DOHH2 (cell line): Measurements from ENCODE around the gene HRK.

Experiments
- H3F3A ChIP-seq: fragments of 200-600 bp; sonication (generic), shearing (Covaris generic); 2 replicates; pipeline ENCODE4 v1.6.0; 2016; ENCODE audit warnings: antibody characterized with exemption, mild to moderate bottlenecking; ENCODE audit not compliant: control insufficient read depth, insufficient read depth
- H3K27ac ChIP-seq: fragments of 200-600 bp; sonication (generic); 2 replicates; pipeline ENCODE4 v1.5.1; 2014; ENCODE audit warnings: low read depth, mild to moderate bottlenecking, low read length, moderate library complexity
- H3K27me3 ChIP-seq: fragments of 200-600 bp; sonication (generic); 2 replicates; pipeline ENCODE4 v1.6.1; 2014; ENCODE audit warnings: mild to moderate bottlenecking, low read length, mixed read lengths; ENCODE audit not compliant: control insufficient read depth
- H3K36me3 ChIP-seq: fragments of 200-600 bp; sonication (generic); 2 replicates; pipeline ENCODE4 v1.6.1; 2014; ENCODE audit warnings: mild to moderate bottlenecking, low read length, moderate library complexity, mixed read lengths; ENCODE audit not compliant: control insufficient read depth
- H3K4me1 ChIP-seq: fragments of 200-600 bp; sonication (generic); 2 replicates; pipeline ENCODE4 v1.6.1; 2014; ENCODE audit warnings: mild to moderate bottlenecking, low read length, mixed read lengths; ENCODE audit not compliant: control insufficient read depth
- H3K4me2 ChIP-seq: fragments of 200-600 bp; sonication (generic); 2 replicates; pipeline ENCODE4 v1.6.0; 2014; ENCODE audit warnings: mild to moderate bottlenecking, low read length, moderate library complexity
- H3K4me3 ChIP-seq: fragments of 200-600 bp; sonication (generic); 2 replicates; pipeline ENCODE4 v1.5.1; 2014; ENCODE audit warnings: mild to moderate bottlenecking, low read length, mixed read lengths
- H3K79me2 ChIP-seq: fragments of 200-600 bp; sonication (generic); 2 replicates; pipeline ENCODE4 v1.6.1; 2014; ENCODE audit warnings: mild to moderate bottlenecking, low read length, mixed read lengths; ENCODE audit not compliant: control insufficient read depth
- H3K9me2 ChIP-seq: fragments of 200-600 bp; sonication (generic); replicated peaks from 2 replicates; pipeline ENCODE4 v1.6.1; 2014; ENCODE audit warnings: mild to moderate bottlenecking, low read length, mixed read lengths; ENCODE audit not compliant: control insufficient read depth
- H3K9me3 ChIP-seq: fragments of 200-600 bp; sonication (generic); 2 replicates; pipeline ENCODE4 v1.6.1; 2014; ENCODE audit warnings: antibody characterized with exemption, low read length, mixed read lengths; ENCODE audit not compliant: control insufficient read depth, insufficient read depth
- H4K20me1 ChIP-seq: fragments of 200-600 bp; sonication (generic); 2 replicates; pipeline ENCODE4 v1.6.0; 2014; ENCODE audit warnings: low read depth, mild to moderate bottlenecking, antibody characterized with exemption, low read length, moderate library complexity; ENCODE audit not compliant: control insufficient read depth, insufficient read depth
- CTCF ChIP-seq: fragments of 200-600 bp; sonication (generic); IDR thresholded peaks from one replicate; pipeline ENCODE4 v1.5.1; 2014; ENCODE audit warnings: antibody characterized with exemption, mild to moderate bottlenecking, low read depth, low read length; ENCODE audit not compliant: poor library complexity, severe bottlenecking
- EZH2phosphoT487 ChIP-seq: fragments of 200-600 bp; sonication (generic); IDR thresholded peaks from 2 replicates; pipeline ENCODE4 v1.6.1; 2017; ENCODE audit warnings: borderline replicate concordance, mild to moderate bottlenecking, antibody characterized with exemption, low read length, moderate library complexity, mixed read lengths

HRK gene

GRCh38 chr12:116890330-116890729 lies 9.1 kb upstream of the HRK start:
- no peaks in the 10 kb centered on the region for H3K27me3 ChIP-seq
- peaks cover 12% of the 10 kb centered on the region for H3K4me1 ChIP-seq
- no peak overlapping the region for H3K27ac ChIP-seq
- H3K9me2 ChIP-seq = no peaks in the 10 kb centered on the region
- no peaks in the 10 kb centered on the region for H3K36me3 ChIP-seq
- H3K4me2 ChIP-seq = no peak overlapping the region
- H3F3A ChIP-seq = peaks cover 2% of the 10 kb centered on the region; the same call in 1 of the 2 replicates
- H3K4me3 ChIP-seq = no peak overlapping the region
- TF ChIP-seq EZH2phosphoT487 (no peak), CTCF (no peak)
- no peaks in the 10 kb centered on the region for H4K20me1 ChIP-seq
- H3K9me3 ChIP-seq = no peaks in the 10 kb centered on the region
- no peaks in the 10 kb centered on the region for H3K79me2 ChIP-seq

GRCh38 chr12:116887897-116888296 lies 6.7 kb upstream of the HRK start:
- Histone ChIP-seq H3K4me2 (no peak overlapping the region), H3K36me3 (no peaks in the 10 kb centered on the region), H3K4me3 (no peak overlapping the region), H3K4me1 (peaks cover 27% of the 10 kb centered on the region), H3K9me2 (no peaks in the 10 kb centered on the region), H3F3A (peaks cover 10% of the 10 kb centered on the region), H3K27ac (no peak overlapping the region), H3K27me3 (0 out of 2 replicates have a peak, but pooled peaks cover 2% of the 10 kb centered on the region), H3K79me2 (no peaks in the 10 kb centered on the region), H3K9me3 (no peaks in the 10 kb centered on the region), H4K20me1 (no peaks in the 10 kb centered on the region)
- no peak for TF ChIP-seq CTCF
- no peak for TF ChIP-seq EZH2phosphoT487

- Histone ChIP-seq H3K27me3 (peaks cover 7% of the 10 kb centered on the region), H3K4me1 (peaks cover 33% of the 10 kb centered on the region), H3K4me3 (no peak overlapping the region), H3K9me3 (no peaks in the 10 kb centered on the region), H3K9me2 (no peaks in the 10 kb centered on the region), H3K79me2 (no peaks in the 10 kb centered on the region), H4K20me1 (no peaks in the 10 kb centered on the region), H3K4me2 (no peak overlapping the region), H3K36me3 (no peaks in the 10 kb centered on the region), H3K27ac (no peak overlapping the region), H3F3A (peaks cover 15% of the 10 kb centered on the region)
- no peak for TF ChIP-seq EZH2phosphoT487
- TF ChIP-seq CTCF = no peak
These were observed 6.0 kb upstream of the HRK start for GRCh38 chr12:116887244-116887643.

- Histone ChIP-seq H3K4me2 (peak overlapping the region; percentile 31), H3K9me2 (no peaks in the 10 kb centered on the region), H3K9me3 (no peaks in the 10 kb centered on the region), H3K4me1 (peaks cover 42% of the 10 kb centered on the region), H3K4me3 (no peak overlapping the region), H3K27ac (no peak overlapping the region), H4K20me1 (no peaks in the 10 kb centered on the region), H3F3A (peaks cover 20% of the 10 kb centered on the region), H3K27me3 (peaks cover 15% of the 10 kb centered on the region), H3K79me2 (peaks cover 3% of the 10 kb centered on the region), H3K36me3 (peaks cover 3% of the 10 kb centered on the region)
- TF ChIP-seq EZH2phosphoT487 = no peak
- TF ChIP-seq CTCF = no peak
These were observed 4.2 kb upstream of the HRK start for GRCh38 chr12:116885491-116885890.
